HEK293 (cell line): ENCODE results near the gene RXFP1.

Experiments used
- CTCF ChIP-seq: fragments of 450-650 bp; formaldehyde crosslinking; IDR thresholded peaks from 2 replicates; pipeline ENCODE4 v1.5.1; 2016; ENCODE audit warnings: missing biosample characterization, missing genetic modification characterization
- GLI2 ChIP-seq: fragments of 450-650 bp; formaldehyde crosslinking; IDR thresholded peaks from 2 replicates; pipeline ENCODE4; 2017; ENCODE audit warnings: missing biosample characterization, missing genetic modification characterization, low read depth, borderline replicate concordance
- ZFP41 ChIP-seq: fragments of 450-650 bp; formaldehyde crosslinking; IDR thresholded peaks from 2 replicates; pipeline ENCODE4 v1.5.1; 2016; ENCODE audit warnings: missing biosample characterization, missing genetic modification characterization, borderline replicate concordance
- ZNF10 ChIP-seq: fragments of 450-650 bp; formaldehyde crosslinking; IDR thresholded peaks from 2 replicates; pipeline ENCODE4 v1.5.1; 2017; ENCODE audit warnings: missing biosample characterization, missing genetic modification characterization

GRCh38 chr4:158624889-158625478 lies 103.3 kb downstream of the RXFP1 start:
- TF ChIP-seq ZFP41, result no peak
- 0 out of 2 replicates have a peak, but pooled peaks have one; percentile 12 for TF ChIP-seq CTCF (tag by site-specific recombination)
- TF ChIP-seq ZNF10 (tag by site-specific recombination), result no peak
- no peak for TF ChIP-seq GLI2
